Renal cortex interstitium (tissue), 11 donors: ENCODE data around the gene RAPGEF1. TPM values are rescaled to one million over a fixed set of nuclear protein-coding genes. Genes with fewer than 3 reads are reported as not detected.
"Not testable (repeated sequence)": the region's sequence is repeated elsewhere in the genome, so short reads cannot be mapped to it uniquely, and the experiment has no call there.

Experiments
- DNase-seq, 11 donors: peaks; one replicate each; pipeline ENCODE4 v3.0.0-alpha.2; 2013; ENCODE audit warnings: low read depth in 9 of 11, low spot score in 4 of 11; ENCODE audit errors: extremely low read depth in 1 of 11
- polyA plus RNA-seq, 3 donors: library from polyadenylated mRNA; unstranded; fragments of 120-200 nt; gene quantifications; one replicate each; pipeline ENCODE4 v1.2.1, GENCODE V29; 2013; ENCODE audit not compliant: insufficient read length in 3 of 3

The RAPGEF1 gene
- polyA plus RNA-seq, 3 donors: 39.7 to 44.1 (median 40.3) TPM

DNA sequence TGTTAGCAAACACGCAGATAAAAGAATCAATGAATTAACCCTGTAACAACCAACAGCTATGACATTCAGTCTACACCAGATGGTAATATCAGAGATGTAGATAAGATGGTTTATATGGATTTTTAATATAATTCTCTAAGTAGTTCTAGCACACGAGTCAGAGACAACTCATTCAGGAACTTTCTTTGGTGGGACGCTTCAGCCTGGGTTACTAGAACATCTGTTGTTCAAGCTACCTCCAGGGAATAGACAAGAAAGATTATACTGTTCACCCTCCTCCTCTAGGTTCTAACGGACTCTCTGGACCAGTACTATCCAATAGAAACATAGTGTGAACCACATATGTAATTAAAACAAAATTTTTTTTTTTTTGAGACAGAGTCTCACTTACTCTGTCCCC lies 73.8 kb downstream of the RAPGEF1 start:
- no peak for DNase-seq

GRCh38 chr9:131663288-131663687 lies 76.6 kb downstream of the RAPGEF1 start:
- DNase-seq: no peak

DNA sequence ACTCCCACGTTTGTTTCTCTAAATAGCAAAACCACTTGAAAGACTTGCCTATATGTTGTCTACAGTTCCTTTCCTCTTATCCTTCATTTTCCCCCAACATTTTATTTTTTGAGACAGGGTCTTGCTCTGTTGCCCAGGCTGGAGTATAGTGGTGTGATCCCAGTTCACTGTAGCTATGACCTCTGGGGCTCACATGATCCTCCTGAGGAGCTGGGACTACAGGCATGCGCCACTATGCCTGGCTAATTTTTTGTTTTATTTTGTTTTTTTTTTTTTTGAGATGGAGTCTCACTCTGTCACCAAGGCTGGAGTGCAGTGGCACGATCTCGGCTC lies 77.6 kb downstream of the RAPGEF1 start:
- DNase-seq: not testable (repeated sequence)

GRCh38 chr9:131661568-131662288 lies 78.1 kb downstream of the RAPGEF1 start:
- DNase-seq: no peak

GRCh38 chr9:131660466-131661405 lies 79.1 kb downstream of the RAPGEF1 start:
- no peak for DNase-seq

- DNase-seq: no peak
Measured at GRCh38 chr9:131658377-131659129, 81.3 kb downstream of the RAPGEF1 start.

DNA sequence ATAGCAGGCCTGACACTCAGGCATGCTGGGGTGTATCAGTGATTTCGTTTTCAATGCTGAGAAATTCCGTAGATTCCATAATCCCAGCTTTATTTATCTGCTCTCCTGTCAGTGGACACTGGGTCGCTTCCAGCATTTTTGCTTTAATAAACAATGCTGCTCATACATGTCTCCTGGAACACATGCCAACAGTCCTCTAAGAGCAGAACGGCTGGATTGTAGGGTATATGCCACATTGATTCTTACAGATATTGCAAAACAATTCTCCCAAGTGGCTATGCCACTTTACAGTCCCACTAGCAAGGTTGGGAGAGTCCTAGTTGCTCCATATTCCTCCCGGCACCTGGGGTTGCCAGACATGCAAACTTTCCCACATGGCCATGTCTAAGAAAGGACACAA lies 81.9 kb downstream of the RAPGEF1 start:
- DNase-seq: no peak

DNA sequence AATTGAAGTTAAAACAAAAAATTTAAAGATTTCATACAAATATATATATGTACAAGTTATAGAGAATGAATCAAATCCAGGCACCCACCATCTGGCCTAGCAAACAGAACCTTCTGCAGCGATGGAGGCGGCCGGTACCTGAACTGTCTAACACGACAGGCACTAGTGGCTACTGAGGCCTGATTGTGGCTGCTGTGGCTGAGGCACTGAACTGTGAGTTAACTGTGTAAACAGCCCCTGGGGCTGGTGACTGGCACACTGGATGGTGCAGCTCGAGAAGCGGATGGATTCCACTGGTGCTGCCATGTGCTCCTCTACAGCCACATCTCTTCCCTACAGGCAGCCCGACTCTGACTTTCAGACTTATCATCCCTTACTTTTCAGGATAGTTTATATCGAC lies 82.4 kb downstream of the RAPGEF1 start:
- DNase-seq: no peak

DNA sequence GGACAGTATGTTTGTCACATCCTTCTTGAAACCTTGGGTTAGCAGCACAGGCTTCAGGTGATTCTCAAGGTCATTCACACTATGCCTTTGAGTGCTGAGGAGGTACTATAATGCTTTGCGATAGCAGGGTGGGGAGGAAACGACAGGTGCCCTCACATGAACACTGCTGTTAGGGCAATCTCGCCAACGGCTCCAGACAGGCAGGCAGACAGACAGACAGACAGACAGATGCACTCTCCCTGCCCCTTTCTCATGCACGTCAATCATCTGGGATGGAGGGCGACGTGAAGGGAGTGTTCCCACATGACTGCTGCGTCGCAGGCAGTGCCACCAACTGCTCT lies 82.9 kb downstream of the RAPGEF1 start:
- DNase-seq: no peak

- DNase-seq: no peak
Measured at GRCh38 chr9:131656356-131657036, 83.4 kb downstream of the RAPGEF1 start.

- DNase-seq: not testable (repeated sequence)
Measured at GRCh38 chr9:131654369-131654768, 85.5 kb downstream of the RAPGEF1 start.

GRCh38 chr9:131651599-131651998 lies 88.3 kb downstream of the RAPGEF1 start:
- no peak for DNase-seq

DNA sequence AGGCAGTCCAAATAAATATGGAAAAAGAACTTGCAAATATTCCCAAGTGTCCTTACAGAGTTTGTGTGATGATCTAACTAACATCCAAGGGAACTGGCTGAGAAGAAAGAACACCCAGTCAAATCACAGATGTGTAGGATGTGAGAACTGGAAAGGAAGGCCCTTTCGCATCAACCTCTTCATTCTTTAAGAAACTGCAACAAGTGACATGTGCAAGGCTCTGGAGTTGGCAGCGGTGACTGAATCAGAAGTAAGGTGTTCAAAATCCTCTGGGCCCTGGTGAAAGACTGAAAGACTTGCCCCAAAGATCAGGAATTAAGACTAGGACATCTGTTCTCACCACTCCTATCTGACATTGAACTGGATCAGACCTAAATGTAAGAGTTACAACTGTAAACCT lies 88.7 kb downstream of the RAPGEF1 start:
- DNase-seq: no peak

DNA sequence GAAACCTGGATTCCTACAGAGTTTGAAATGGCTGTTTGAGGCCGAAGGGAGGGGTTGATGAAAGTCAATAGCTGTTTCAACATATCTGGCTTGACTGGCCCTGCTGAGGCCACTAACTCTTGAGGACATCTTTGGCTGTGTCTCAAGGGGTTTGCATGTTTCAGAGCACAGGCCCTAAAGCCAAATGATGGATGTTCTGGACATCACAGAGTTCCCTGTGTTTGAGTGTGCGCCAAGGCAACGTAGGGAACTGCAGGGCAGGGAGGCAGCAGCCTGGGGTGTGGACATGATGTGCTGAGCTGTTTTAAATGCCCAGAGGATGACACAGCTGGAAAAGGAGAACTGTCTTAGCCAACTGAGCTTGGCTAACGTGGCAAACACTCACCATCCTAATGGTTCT lies 89.6 kb downstream of the RAPGEF1 start:
- no peak for DNase-seq

- no peak for DNase-seq
Measured at GRCh38 chr9:131649646-131650045, 90.2 kb downstream of the RAPGEF1 start.

DNA sequence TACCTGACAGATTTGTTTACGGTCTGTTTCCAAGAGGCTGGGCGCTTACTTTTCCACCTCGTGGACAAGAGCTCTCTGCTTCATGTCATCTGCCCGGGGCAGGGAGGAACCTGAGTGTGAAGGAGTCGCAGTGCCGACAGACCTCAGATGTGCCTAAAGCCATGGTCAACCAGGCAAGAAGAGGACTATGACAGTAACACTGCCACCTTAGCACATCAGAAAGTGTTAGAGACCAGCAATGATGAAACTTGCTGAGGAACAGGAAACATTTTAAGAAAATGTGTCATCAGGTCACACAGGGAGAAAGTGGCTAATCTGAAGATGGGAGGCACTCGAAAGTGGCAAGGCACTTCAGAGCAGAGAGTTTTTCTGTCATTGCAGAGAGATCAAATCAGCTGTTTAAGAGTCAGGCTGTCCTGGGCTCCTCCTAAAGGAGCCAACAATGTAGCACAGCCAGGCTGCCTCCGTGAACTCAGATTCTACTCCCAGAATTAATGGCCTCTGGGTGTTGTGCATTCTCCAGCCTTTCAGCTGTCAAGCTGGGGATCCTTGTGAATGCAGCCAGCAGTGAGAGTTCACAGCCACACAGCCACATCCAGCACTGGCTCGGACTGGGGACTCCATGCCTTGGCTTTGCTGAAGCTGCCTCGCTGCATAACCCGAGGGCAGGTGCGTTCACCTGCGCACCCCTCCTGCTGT lies 94.6 kb downstream of the RAPGEF1 start:
- DNase-seq: no peak

DNA sequence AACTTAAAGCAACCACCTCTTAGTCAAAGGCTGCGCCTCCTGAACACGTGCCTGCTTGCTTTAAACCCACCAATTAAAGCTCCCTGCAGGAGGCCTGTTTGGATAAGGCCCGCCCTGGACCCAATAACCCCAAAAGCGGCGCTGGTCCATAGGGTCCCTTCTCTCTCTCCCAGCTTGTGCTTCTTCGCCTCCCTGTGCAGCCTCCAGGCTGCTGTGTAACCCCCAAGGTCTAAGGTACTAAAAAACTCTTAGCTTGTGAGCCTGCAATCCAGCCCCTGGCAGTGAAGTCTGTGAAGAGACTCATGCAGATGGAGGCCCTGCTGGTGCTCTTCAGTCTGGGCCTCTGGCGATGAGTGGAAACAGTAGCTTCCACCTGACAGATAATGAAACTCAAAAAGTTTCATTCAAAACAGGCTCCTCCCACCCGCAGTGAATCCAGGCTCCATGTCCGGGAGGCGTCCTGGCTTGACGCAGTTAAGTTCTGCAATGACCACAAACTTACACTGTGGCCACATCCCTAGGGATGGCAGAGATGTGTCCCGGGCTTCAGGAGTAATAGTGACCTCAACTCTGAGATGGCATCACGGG lies 97.3 kb downstream of the RAPGEF1 start:
- DNase-seq: no peak
